ENCODE results near the gene SLC9C1.

DNA sequence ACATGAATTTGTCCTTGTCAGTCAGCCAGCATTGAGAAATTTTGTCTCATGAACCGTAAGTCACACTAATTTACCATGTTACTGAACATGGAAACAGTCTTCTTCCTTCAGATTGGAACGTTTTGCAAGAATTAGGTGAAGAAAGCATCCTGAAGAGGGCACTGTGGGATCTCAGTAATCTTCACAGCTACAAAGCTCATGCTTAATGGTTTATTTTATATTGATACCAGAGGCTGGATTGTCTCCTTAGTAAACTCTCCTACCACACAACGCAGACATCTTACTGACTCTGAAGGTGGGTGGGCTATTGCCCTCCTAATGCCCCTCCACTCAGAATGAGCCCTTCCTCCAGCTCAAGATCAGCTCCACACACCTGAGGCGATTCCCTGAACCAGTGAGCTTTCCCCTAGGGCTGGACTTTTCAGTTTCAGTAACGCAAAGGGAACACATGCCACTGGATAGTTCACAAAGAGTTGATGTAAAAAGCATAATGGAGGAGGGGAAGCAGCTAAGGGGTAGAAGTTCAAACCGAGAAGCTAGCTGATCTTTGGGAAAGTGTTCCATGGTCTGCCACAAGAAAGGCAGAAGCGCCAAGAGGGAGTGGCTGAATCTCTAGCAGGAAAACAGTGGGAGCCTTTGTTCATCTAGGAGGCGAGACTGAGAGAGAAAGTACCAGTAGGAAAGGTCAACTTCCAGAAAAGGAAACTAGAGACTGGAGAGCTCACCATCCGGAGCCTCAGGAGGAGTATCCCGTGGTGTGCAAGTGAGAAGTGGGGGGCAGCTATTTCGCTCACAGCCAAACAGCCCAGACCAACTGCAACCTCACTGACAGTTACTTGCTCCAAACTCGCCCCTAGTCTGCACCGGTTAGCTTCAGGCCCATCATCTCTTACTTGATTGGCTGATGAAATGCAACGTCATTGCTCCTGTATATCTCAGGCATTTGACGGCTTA, at the start of gene SLC9C1:
- no peak for TF ChIP-seq MXI1 (IDR thresholded peaks at IDR 0.05; ENCODE audit: borderline replicate concordance, low read depth, low read length)
- TF ChIP-seq BHLHE40 (IDR thresholded peaks at IDR 0.05; ENCODE audit: low read depth, low read length): no peak
- TF ChIP-seq RFX5 (IDR thresholded peaks at IDR 0.05; ENCODE audit: low read depth, low read length): no peak
- TF ChIP-seq, protein P1, sequence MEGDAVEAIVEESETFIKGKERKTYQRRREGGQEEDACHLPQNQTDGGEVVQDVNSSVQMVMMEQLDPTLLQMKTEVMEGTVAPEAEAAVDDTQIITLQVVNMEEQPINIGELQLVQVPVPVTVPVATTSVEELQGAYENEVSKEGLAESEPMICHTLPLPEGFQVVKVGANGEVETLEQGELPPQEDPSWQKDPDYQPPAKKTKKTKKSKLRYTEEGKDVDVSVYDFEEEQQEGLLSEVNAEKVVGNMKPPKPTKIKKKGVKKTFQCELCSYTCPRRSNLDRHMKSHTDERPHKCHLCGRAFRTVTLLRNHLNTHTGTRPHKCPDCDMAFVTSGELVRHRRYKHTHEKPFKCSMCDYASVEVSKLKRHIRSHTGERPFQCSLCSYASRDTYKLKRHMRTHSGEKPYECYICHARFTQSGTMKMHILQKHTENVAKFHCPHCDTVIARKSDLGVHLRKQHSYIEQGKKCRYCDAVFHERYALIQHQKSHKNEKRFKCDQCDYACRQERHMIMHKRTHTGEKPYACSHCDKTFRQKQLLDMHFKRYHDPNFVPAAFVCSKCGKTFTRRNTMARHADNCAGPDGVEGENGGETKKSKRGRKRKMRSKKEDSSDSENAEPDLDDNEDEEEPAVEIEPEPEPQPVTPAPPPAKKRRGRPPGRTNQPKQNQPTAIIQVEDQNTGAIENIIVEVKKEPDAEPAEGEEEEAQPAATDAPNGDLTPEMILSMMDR (conservative IDR thresholded peaks at IDR 0.05; ENCODE audit: low read depth, low read length): peak; percentile 83
- no peak for TF ChIP-seq POLR2A (IDR thresholded peaks at IDR 0.05; ENCODE audit: low read depth, low read length)
- TF ChIP-seq MAFK (IDR thresholded peaks at IDR 0.05; ENCODE audit: low read depth, low read length): no peak
- TF ChIP-seq, protein P2, sequence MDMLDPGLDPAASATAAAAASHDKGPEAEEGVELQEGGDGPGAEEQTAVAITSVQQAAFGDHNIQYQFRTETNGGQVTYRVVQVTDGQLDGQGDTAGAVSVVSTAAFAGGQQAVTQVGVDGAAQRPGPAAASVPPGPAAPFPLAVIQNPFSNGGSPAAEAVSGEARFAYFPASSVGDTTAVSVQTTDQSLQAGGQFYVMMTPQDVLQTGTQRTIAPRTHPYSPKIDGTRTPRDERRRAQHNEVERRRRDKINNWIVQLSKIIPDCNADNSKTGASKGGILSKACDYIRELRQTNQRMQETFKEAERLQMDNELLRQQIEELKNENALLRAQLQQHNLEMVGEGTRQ (IDR thresholded peaks at IDR 0.05; ENCODE audit: low read depth, low read length): no peak
- no peak for TF ChIP-seq NFE2L2 (IDR thresholded peaks at IDR 0.05; ENCODE audit: low read depth, low read length)
- peak; percentile 77 for TF ChIP-seq RAD21 (IDR thresholded peaks at IDR 0.05; ENCODE audit: low read length)
- peak; percentile 73 for TF ChIP-seq CEBPB (IDR thresholded peaks at IDR 0.05; ENCODE audit: low read depth, low read length)
- TF ChIP-seq, protein P3, sequence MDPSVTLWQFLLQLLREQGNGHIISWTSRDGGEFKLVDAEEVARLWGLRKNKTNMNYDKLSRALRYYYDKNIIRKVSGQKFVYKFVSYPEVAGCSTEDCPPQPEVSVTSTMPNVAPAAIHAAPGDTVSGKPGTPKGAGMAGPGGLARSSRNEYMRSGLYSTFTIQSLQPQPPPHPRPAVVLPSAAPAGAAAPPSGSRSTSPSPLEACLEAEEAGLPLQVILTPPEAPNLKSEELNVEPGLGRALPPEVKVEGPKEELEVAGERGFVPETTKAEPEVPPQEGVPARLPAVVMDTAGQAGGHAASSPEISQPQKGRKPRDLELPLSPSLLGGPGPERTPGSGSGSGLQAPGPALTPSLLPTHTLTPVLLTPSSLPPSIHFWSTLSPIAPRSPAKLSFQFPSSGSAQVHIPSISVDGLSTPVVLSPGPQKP (IDR thresholded peaks at IDR 0.05; ENCODE audit: borderline replicate concordance, low read depth, low read length): no peak
- TF ChIP-seq CHD1 (IDR thresholded peaks at IDR 0.05; ENCODE audit: low read depth, low read length): no peak
- TF ChIP-seq SMC3 (IDR thresholded peaks at IDR 0.05; ENCODE audit: low read depth, low read length): peak; percentile 61

All from IMR-90 (cell line).